Liver (tissue), 3 donors: ENCODE measurements around the gene PRAME.

Experiments
- CTCF ChIP-seq: fragments of 150-350 bp; IDR thresholded peaks from 2 replicates; pipeline ENCODE4 v1.5.1; 2017; ENCODE audit warnings: improper control_type of control experiment, low read depth, low read length; ENCODE audit not compliant: missing input control
- FOXA1 ChIP-seq: IDR thresholded peaks from 2 replicates; pipeline ENCODE4 v1.6.1; 2016; ENCODE audit warnings: antibody characterized with exemption
- HNF4A ChIP-seq, 2 donors: conservative IDR thresholded peaks; 2 replicates each; pipeline ENCODE4 v1.6.1; 2016; ENCODE audit warnings: antibody characterized with exemption in 2 of 2, mild to moderate bottlenecking in 2 of 2
- HNF4G ChIP-seq: IDR thresholded peaks from 2 replicates; pipeline ENCODE4 v1.6.1; 2016; ENCODE audit warnings: antibody characterized with exemption
- JUND ChIP-seq, 2 donors: IDR thresholded peaks; 2 replicates each; pipeline ENCODE4 v1.6.1; 2016; ENCODE audit warnings: antibody characterized with exemption in 2 of 2
- MAX ChIP-seq: IDR thresholded peaks from 2 replicates; pipeline ENCODE4 v1.6.1; 2016; ENCODE audit warnings: antibody characterized with exemption
- NR2F2 ChIP-seq: IDR thresholded peaks from 2 replicates; pipeline ENCODE4 v1.6.1; 2016; ENCODE audit warnings: antibody characterized with exemption
- RAD21 ChIP-seq, 2 donors: IDR thresholded peaks; 2 replicates each; pipeline ENCODE4 v1.6.1; 2016; ENCODE audit warnings: antibody characterized with exemption in 2 of 2, mild to moderate bottlenecking in 2 of 2
- REST ChIP-seq: IDR thresholded peaks from 2 replicates; pipeline ENCODE4 v1.6.1; 2016; ENCODE audit warnings: antibody characterized with exemption, mild to moderate bottlenecking
- SP1 ChIP-seq: IDR thresholded peaks from 2 replicates; pipeline ENCODE4 v1.6.1; 2018; ENCODE audit warnings: antibody characterized with exemption, mild to moderate bottlenecking
- TAF1 ChIP-seq: conservative IDR thresholded peaks from 2 replicates; pipeline ENCODE4 v1.6.1; 2016; ENCODE audit warnings: antibody characterized with exemption, mild to moderate bottlenecking
- YY1 ChIP-seq: IDR thresholded peaks from 2 replicates; pipeline ENCODE4 v1.6.1; 2016; ENCODE audit warnings: antibody characterized with exemption, mild to moderate bottlenecking
- donor health status: healthy.
- donor health status: healthy.

GRCh38 chr22:22533417-22533816, 25.6 kb downstream of the PRAME start:
- TF ChIP-seq CTCF (no peak), RAD21 (IDR thresholded peaks at IDR 0.05) (no peak), MAX (no peak), YY1 (no peak), TAF1 (no peak), SP1 (no peak), FOXA1 (no peak), REST (no peak), JUND (IDR thresholded peaks at IDR 0.05) (no peak), NR2F2 (no peak), HNF4G (no peak), HNF4A (conservative IDR thresholded peaks at IDR 0.05) (no peak)
